Ishikawa (cell line): ENCODE results near the gene CD226.

ENCODE experiments used
- CEBPB ChIP-seq: IDR thresholded peaks from 2 replicates; pipeline ENCODE4 v1.6.1; 2012
- CREB1 ChIP-seq: IDR thresholded peaks from 2 replicates; pipeline ENCODE4 v1.6.1; 2012; ENCODE audit warnings: low read depth
- EGR1 ChIP-seq: IDR thresholded peaks from 2 replicates; pipeline ENCODE4 v1.6.1; 2012
- EP300 ChIP-seq: IDR thresholded peaks from 2 replicates; pipeline ENCODE4 v1.6.1; 2012; ENCODE audit warnings: borderline replicate concordance
- FOXM1 ChIP-seq: IDR thresholded peaks from 2 replicates; pipeline ENCODE4 v1.6.1; 2012; ENCODE audit warnings: low read depth, borderline replicate concordance
- MAX ChIP-seq: IDR thresholded peaks from 2 replicates; pipeline ENCODE4 v1.6.1; 2012
- NFIC ChIP-seq: IDR thresholded peaks from 2 replicates; pipeline ENCODE4 v1.6.1; 2012
- RAD21 ChIP-seq: IDR thresholded peaks from 2 replicates; pipeline ENCODE4 v1.6.1; 2012; ENCODE audit warnings: low read depth
- REST ChIP-seq: IDR thresholded peaks from 2 replicates; pipeline ENCODE4 v1.6.1; 2012; ENCODE audit warnings: low read depth, mild to moderate bottlenecking
- TAF1 ChIP-seq: IDR thresholded peaks from 2 replicates; pipeline ENCODE4 v1.6.1; 2012; ENCODE audit warnings: low read depth, mild to moderate bottlenecking
- TCF12 ChIP-seq: IDR thresholded peaks from 2 replicates; pipeline ENCODE4 v1.6.1; 2012; ENCODE audit warnings: low read depth
- TEAD4 ChIP-seq: IDR thresholded peaks from 2 replicates; pipeline ENCODE4 v1.6.1; 2012
- USF1 ChIP-seq: IDR thresholded peaks from 2 replicates; pipeline ENCODE4 v1.6.1; 2012
- YY1 ChIP-seq: IDR thresholded peaks from 2 replicates; pipeline ENCODE4 v1.6.1; 2012; ENCODE audit warnings: low read depth
- ZBTB7A ChIP-seq: IDR thresholded peaks from 2 replicates; pipeline ENCODE4 v1.6.1; 2012; ENCODE audit warnings: low read depth

The CD226 gene

GRCh38 chr18:69968039-69968438 lies 20.4 kb upstream of the CD226 start:
- TF ChIP-seq TCF12 (no peak), REST (no peak), EP300 (no peak), FOXM1 (no peak), RAD21 (no peak), MAX (no peak)

GRCh38 chr18:69963196-69963595 lies 15.5 kb upstream of the CD226 start:
- TF ChIP-seq TCF12 (no peak), EGR1 (no peak), YY1 (no peak), EP300 (no peak)

GRCh38 chr18:69961718-69962117 lies 14.0 kb upstream of the CD226 start:
- TF ChIP-seq TEAD4 = no peak
- no peak for TF ChIP-seq TAF1
- no peak for TF ChIP-seq CREB1
- TF ChIP-seq NFIC = no peak
- no peak for TF ChIP-seq EGR1
- TF ChIP-seq MAX = no peak
- TF ChIP-seq ZBTB7A = no peak
- no peak for TF ChIP-seq EP300
- TF ChIP-seq FOXM1 = no peak
- TF ChIP-seq TCF12 = no peak
- TF ChIP-seq YY1 = no peak
- TF ChIP-seq REST = no peak
- no peak for TF ChIP-seq CEBPB
- no peak for TF ChIP-seq USF1
- TF ChIP-seq RAD21 = no peak

- TF ChIP-seq ZBTB7A (no peak), REST (no peak), USF1 (no peak), RAD21 (no peak), TCF12 (no peak), NFIC (no peak), TAF1 (no peak), FOXM1 (no peak), EGR1 (no peak), EP300 (no peak), CREB1 (no peak), TEAD4 (no peak)
These were observed 10.7 kb upstream of the CD226 start for GRCh38 chr18:69958422-69958821.

GRCh38 chr18:69957747-69958146 lies 10.1 kb upstream of the CD226 start:
- TF ChIP-seq NFIC = no peak
- TF ChIP-seq EP300 = no peak
